ENCODE results near the gene TMPRSS9. TPM values are rescaled to one million over a fixed set of nuclear protein-coding genes. Genes with fewer than 3 reads are reported as not detected.

The TMPRSS9 gene
- total RNA-seq, 1 experiment from 2014 or later: not detected

DNA sequence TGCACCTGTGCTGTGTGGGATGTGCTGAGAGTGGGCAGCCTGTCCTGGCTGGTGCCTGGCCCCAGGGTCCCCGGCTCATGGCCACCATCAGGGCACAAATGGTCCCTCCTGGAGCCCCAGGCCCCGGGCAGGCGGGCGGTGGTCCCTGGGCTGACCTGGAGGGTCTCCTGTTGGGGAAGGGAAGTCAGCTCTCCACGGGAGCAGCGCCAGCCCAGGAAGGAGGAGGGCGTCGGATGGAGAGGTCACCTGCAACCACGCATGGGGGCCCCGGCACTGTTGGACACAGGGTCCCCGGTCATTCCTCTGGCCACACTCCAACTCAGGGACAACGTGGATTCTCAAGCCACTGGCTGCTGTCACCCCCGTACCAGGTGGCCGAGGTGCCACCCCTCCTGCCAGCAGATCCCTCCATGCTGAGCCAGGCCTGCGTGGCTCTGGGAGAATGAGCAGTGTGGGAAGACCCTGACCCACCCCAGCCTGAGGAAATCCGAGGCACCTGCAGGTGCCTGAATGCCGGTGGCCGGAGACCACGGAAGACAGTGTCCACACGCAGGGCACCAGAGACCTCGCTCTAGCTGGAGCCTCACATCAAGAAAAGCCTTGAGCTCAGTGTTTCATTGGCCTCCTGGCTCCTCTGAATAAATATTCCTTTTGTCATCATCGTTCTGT is 83.2 kb downstream of the TMPRSS9 start:
- CTCF ChIA-PET: no interaction called here
- Histone ChIP-seq H3K4me3 (ENCODE audit: low read depth, low read length, poor library complexity, severe bottlenecking) (no peak overlapping the region), H3K27me3 (replicated peaks; ENCODE audit: insufficient read depth, low read depth, low read length, poor library complexity) (no peaks in the 10 kb centered on the region), H3K4me1 (ENCODE audit: insufficient read depth, low read length, poor library complexity, severe bottlenecking) (no peaks in the 10 kb centered on the region), H3K9me3 (ENCODE audit: low read depth, low read length, poor library complexity, severe bottlenecking) (no peaks in the 10 kb centered on the region), H3K27ac (ENCODE audit: low read depth, low read length, poor library complexity, severe bottlenecking) (no peak overlapping the region), H3K36me3 (ENCODE audit: insufficient read depth, low read length, poor library complexity, severe bottlenecking) (peaks cover 59% of the 10 kb centered on the region)
- no TSS peak for BruUV-seq (replicated peaks)
- DNase-seq (ENCODE audit: low spot score): no peak
- TF ChIP-seq, protein P1, sequence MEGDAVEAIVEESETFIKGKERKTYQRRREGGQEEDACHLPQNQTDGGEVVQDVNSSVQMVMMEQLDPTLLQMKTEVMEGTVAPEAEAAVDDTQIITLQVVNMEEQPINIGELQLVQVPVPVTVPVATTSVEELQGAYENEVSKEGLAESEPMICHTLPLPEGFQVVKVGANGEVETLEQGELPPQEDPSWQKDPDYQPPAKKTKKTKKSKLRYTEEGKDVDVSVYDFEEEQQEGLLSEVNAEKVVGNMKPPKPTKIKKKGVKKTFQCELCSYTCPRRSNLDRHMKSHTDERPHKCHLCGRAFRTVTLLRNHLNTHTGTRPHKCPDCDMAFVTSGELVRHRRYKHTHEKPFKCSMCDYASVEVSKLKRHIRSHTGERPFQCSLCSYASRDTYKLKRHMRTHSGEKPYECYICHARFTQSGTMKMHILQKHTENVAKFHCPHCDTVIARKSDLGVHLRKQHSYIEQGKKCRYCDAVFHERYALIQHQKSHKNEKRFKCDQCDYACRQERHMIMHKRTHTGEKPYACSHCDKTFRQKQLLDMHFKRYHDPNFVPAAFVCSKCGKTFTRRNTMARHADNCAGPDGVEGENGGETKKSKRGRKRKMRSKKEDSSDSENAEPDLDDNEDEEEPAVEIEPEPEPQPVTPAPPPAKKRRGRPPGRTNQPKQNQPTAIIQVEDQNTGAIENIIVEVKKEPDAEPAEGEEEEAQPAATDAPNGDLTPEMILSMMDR (conservative IDR thresholded peaks at IDR 0.05; ENCODE audit: low read depth, low read length): no peak
- TF ChIP-seq EZH2 (IDR thresholded peaks at IDR 0.05; ENCODE audit: borderline replicate concordance, low read depth, low read length, poor library complexity, severe bottlenecking): no peak
- POLR2A ChIA-PET (ENCODE audit: low non-redundant PET): no interaction called here
- intact Hi-C loops (cut with micrococcal nuclease; ENCODE audit: unreplicated experiment): no loop called here

DNA sequence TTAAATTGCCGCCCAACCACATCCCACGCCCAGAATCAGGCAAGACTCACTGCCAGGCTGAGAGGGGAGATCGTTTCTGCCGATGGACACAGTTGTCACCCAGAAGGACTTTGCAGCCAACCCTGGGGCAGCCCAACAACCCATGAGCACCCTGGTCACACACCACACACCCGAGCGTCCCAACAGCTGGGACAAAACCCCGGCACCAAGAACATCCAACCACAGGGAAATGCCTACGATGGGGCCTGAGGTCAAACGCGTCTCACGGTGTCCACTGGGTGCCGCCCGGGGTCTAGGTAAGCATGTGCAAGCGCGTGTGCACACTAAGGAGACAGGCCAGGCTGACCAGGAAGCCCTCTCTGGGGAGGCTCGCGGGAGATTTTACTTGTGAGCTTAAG is 83.7 kb downstream of the TMPRSS9 start:
- POLR2A ChIA-PET (ENCODE audit: low non-redundant PET): no interaction called here
- no peaks in the 10 kb centered on the region for H3K9me3 ChIP-seq (ENCODE audit: low read depth, low read length, poor library complexity, severe bottlenecking)
- no peak for DNase-seq (ENCODE audit: low spot score)
- H3K4me1 ChIP-seq (ENCODE audit: insufficient read depth, low read length, poor library complexity, severe bottlenecking): no peaks in the 10 kb centered on the region
- BruUV-seq (replicated peaks): no TSS peak
- intact Hi-C loops (cut with micrococcal nuclease; ENCODE audit: unreplicated experiment): no loop called here
- CTCF ChIA-PET: no interaction called here
- H3K27ac ChIP-seq (ENCODE audit: low read depth, low read length, poor library complexity, severe bottlenecking): no peak overlapping the region
- no peak for TF ChIP-seq EZH2 (IDR thresholded peaks at IDR 0.05; ENCODE audit: borderline replicate concordance, low read depth, low read length, poor library complexity, severe bottlenecking)
- TF ChIP-seq, protein P1 (conservative IDR thresholded peaks at IDR 0.05; ENCODE audit: low read depth, low read length): no peak
- H3K36me3 ChIP-seq (ENCODE audit: insufficient read depth, low read length, poor library complexity, severe bottlenecking): peaks cover 54% of the 10 kb centered on the region
- H3K4me3 ChIP-seq (ENCODE audit: low read depth, low read length, poor library complexity, severe bottlenecking): no peak overlapping the region
- H3K27me3 ChIP-seq (replicated peaks; ENCODE audit: insufficient read depth, low read depth, low read length, poor library complexity): no peaks in the 10 kb centered on the region

DNA sequence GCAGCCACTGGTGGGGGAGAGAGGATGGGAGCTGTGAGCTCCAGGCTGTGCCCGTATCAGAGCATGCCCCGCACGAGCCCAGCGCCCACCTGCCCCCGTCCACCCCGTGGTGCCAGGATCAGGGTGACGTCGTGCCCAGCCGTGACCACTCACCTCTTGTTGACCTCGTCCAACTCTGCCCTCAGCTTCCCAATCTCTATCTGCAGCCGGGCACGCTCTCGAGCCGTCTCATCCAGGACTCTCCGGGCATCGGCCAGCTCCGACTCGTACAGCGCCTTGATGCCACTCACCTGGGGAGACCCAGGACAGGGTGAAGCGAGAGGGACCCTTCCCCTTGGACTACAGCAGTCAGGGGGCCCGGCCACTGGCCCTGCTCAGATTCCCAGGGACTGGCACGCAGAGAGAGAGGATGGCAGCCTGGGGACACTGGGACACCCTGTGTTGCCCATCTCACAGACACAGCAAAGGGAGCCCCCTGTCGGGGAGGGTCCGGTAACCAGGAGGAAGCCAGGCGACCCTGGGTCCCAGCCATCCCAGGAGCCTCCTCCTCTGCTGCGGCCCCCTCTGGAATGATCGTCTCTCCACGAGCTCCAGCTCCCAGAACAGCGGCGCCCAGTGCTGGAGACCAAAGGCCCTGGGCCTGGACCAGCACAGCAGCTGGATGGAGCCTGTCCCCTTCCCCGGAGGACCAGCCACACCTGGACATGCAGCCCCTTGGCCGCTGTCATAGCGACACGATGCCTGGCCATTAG is 84.4 kb downstream of the TMPRSS9 start:
- H3K9me3 ChIP-seq (ENCODE audit: low read depth, low read length, poor library complexity, severe bottlenecking): no peaks in the 10 kb centered on the region
- peaks cover 47% of the 10 kb centered on the region for H3K36me3 ChIP-seq (ENCODE audit: insufficient read depth, low read length, poor library complexity, severe bottlenecking)
- ChIA-PET CTCF (no interaction called here), POLR2A (ENCODE audit: low non-redundant PET) (no interaction called here)
- H3K4me1 ChIP-seq (ENCODE audit: insufficient read depth, low read length, poor library complexity, severe bottlenecking): no peaks in the 10 kb centered on the region
- H3K4me3 ChIP-seq (ENCODE audit: low read depth, low read length, poor library complexity, severe bottlenecking): no peak overlapping the region
- no TSS peak for BruUV-seq (replicated peaks)
- no peaks in the 10 kb centered on the region for H3K27me3 ChIP-seq (replicated peaks; ENCODE audit: insufficient read depth, low read depth, low read length, poor library complexity)
- intact Hi-C loops (cut with micrococcal nuclease; ENCODE audit: unreplicated experiment): no loop called here
- TF ChIP-seq, protein P1 (conservative IDR thresholded peaks at IDR 0.05; ENCODE audit: low read depth, low read length): no peak
- no peak for TF ChIP-seq EZH2 (IDR thresholded peaks at IDR 0.05; ENCODE audit: borderline replicate concordance, low read depth, low read length, poor library complexity, severe bottlenecking)
- no peak overlapping the region for H3K27ac ChIP-seq (ENCODE audit: low read depth, low read length, poor library complexity, severe bottlenecking)
- DNase-seq (ENCODE audit: low spot score): no peak
